ENCODE measurements around the gene ZNF532.

Gene ZNF532

DNA sequence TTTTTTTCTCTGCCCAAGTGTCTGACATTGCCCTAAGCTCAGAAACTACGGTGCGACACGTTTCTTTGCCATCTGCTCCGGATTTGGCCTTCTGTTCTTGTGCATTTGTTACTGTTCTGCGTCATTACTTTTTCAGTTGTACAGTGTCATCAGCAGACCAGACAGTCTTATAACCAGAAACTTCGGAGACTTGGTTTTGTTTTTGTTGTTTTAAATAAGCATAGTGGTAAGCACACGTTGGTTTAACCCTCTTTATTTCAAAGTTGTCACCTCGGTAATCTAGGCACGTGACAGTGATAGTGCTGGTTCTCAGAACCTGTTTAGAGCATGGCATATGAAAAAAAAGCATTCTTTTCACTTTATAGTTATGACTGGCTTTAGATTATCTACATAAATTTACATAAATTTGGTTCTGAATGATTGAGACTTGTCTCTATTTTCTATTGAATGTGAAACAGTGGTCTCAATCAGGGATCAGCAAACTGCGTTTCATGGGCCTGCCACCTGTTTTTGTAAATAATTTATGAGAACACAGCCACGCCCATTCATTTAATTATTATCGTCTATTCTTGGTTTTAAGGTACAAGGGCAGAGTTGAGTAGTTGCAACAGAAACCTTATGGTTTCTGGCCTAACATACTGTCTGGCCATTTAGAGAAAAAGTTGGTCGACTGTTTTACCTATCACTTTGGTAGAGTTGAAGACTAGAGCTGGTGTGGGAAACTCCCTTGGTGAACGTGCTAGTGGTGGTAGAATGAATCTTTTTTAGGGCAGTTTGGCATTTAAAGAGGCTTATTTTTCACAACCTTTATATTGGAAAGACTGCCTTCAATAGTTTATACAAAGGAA, 106.5 kb downstream of the ZNF532 start:
- no peak for DNase-seq (ENCODE audit: low read depth in 2 of 2)

DNA sequence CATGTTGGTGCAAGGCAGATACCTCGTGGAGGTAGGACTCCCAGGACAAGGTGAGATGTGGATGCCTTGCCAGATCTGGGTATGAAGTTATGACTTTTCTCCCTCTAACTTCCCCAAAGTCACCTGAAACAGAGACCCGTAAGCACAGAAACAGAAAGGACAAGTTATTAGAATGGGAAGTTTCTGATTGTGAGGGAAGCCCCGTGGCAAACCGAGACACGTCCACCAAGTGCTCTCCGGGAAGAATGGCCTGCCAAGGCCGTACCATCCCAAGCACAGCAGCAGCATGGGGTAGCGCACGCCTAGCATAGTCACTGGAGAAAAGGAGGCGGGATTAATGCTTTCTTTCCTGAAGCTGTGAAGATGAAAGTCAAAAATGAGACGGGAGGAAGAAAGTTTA, 110.6 kb downstream of the ZNF532 start:
- DNase-seq (ENCODE audit: low read depth in 2 of 2) = no peak

DNA sequence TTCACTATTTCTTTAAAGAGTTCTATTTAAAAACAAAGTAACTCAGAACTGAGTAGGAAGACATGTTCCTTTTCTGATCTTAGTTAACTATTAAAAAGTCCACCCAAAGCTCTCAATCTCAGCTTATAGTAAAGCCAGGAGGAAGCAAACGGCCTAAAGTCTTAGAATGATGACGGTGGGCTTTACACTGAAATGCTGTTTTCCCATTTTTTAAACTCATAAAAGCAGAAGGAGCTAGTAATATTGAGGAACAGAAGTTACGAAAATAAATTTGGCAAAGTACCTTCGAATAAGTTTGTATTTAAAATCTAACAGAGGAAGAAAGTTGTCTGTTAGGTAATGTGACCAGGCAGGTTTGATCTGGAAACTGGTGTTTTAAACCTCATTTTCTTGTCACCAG, 111.1 kb downstream of the ZNF532 start:
- DNase-seq (ENCODE audit: low read depth in 2 of 2) = no peak

DNA sequence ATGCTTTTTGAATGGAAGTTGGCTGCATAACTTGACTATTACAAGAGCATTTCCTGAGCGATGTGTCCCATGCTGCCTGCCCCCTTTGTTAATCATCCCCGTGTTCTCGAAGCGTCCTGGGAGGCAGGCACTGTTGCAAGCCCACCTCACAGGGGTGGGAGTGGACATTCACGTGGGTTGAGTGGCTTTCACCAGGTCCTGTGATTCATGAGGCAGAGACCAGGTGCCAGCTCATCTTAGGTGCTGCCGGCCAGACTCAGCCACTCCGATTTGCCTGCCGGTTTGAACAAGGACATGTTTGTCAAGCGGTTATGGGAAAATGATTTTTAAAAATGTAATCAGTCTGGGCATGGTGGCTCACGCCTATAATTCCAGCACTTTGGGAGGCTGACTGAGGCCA, 112.5 kb downstream of the ZNF532 start:
- no peak for DNase-seq (ENCODE audit: low read depth in 2 of 2)

DNA sequence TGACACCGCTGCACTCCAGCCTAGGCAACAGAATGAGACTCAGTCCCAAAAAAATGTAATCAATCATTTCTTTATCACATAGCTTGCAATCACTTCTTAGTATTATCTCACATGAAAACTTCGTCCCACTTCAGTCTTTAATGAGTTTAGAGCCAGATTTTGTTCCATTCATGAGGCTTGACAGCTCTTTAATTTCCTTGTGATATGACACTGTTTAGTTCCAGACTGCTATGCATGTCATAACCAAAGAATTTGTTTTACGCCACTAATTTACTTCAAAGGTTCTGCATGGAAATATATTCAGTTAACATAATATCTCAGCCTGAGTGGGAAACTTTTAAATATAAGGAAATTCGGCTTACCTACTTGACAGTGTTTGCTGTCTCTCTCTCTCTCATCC, 113.1 kb downstream of the ZNF532 start:
- DNase-seq (ENCODE audit: low read depth in 2 of 2) = no peak

DNA sequence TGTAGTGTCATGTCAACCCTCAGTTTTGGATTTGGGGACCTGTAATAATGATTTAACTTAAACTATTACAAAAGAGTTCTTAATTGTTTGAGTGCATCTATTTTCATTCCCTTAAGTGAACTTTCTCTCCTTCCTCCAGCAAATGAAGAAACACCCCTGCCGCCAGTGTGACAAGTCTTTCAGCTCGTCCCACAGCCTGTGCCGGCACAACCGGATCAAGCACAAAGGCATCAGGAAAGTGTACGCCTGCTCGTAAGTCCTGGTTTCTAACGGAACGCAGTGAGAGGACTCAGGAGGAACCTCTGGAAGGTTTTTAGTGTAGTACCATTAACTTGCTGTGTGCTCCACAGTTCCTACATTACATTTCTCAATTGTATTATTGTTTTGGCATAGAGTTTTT, 114.2 kb downstream of the ZNF532 start:
- DNase-seq (ENCODE audit: low read depth in 2 of 2) = no peak

DNA sequence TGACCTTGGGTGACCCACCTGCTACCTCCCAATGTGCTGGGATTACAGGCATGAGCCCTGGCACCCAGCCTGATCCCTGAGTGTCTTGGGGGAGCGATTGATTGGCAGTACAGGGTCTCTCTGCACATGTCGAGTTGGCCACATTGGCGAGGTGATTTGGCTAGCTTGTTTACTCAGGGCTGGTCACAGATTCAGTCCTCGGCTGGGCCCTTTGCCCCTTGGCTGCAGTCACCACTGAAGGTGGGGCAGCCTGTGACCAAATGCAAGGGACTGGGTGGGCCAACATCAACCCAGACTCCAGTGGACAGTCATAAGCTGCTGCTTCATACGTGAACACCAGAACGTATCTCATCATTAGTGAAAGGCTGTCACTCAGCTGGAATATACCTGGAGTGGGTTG, 114.9 kb downstream of the ZNF532 start:
- no peak for DNase-seq (ENCODE audit: low read depth in 2 of 2)

DNA sequence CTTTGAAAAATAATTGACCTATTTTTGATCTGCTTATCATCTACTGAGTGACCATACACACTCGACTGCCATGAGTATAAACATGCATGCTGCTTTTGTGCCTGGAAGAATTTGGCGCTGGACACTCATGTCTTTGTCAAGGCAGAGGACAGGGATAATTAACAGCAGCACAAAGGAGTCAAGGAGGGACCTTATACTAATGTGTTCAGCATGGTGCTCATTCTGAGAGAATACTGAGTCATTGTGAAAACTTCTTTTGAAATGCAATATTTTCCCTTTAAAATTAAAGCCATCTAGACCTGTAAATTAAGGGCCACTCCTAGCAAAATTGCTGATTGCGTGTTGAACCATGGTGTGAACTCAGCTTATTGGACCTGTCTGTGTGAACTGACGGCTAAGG, 116.3 kb downstream of the ZNF532 start:
- DNase-seq (ENCODE audit: low read depth in 2 of 2) = no peak

DNA sequence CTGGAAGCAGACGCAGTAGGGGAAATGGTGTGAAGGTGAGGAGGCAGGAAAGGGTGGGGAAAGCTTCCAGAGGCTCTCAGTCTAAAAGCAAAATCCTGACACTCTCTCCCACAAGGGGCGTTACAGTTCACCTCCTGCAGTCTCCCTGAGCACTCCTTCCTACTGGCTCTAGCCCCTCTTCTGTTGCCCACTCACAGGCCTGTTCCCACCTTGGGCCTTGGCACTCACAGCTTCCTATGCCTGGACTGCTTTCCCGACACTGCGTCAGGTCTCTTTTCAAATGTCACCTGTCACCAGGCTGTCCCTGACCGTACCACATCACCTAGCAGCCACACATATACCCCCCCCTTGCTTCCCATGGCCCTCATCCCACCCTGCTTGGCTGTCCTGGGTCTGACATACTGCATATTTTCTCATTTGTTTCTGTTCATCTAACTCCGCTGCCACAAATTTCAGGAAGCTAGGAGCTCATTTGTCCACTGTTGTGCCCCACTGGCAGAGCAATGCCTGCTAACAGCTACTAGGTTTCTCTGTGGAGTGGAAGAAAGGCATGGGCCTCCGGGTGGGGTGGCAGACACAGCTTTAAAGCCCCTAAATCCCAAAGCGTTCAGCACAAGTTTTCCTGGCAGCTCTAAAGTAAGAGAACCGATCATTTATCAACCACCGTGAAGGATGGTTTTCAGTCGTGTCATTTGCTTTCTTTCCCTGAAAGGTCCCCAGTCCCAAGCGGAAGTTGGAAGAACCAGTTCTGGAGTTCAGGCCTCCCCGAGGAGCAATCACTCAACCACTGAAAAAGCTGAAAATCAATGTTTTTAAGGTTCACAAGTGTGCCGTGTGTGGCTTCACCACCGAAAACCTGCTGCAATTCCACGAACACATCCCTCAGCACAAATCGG, 118.8 kb downstream of the ZNF532 start:
- no peak for DNase-seq (ENCODE audit: low read depth in 2 of 2)

DNA sequence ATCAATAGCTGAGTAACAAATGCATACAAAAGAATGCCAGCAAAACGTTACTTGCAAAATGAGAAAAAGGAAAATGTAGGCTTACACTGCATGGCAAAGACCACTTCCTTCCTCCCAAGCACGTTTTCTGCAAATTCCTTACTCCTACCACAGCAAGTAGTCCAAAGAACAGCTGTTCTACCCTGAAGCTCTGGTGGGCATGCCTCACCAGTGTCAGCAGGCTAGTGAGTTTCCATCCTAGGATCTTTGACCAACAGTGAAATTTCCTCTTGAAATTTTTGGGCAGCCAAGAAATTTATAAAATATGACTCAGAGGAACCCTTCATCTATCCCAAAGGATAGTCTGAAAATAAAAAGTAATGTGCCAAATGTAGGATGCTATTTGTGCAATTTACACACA, 123.9 kb downstream of the ZNF532 start:
- no peak for DNase-seq (ENCODE audit: low read depth in 2 of 2)

DNA sequence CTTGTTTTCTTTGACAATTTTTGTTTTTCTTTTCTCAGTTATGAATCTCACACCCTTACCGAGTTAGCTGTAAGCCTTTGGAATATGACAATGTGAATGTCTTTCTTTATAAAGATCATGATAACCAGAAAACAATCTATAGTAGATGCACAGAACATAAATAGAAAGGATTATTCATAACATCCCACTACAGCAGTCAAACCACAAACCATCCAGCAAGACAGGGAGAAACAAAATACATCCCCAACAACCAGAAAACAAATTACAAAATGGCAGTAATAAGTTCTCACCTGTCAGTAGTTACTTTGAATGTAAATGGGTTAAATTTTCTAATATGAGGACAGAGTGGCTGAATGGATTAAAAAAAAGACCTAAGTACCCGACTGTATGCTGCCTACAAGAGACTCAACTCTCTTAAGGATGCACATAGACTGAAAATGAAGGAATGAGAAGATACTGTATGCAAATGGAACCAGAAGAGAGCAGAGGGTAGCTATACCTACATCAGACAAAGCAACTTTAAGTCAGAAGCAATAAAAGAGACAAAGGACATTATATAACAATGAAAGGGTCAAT, 124.6 kb downstream of the ZNF532 start:
- no peak for DNase-seq (ENCODE audit: low read depth in 2 of 2)

DNA sequence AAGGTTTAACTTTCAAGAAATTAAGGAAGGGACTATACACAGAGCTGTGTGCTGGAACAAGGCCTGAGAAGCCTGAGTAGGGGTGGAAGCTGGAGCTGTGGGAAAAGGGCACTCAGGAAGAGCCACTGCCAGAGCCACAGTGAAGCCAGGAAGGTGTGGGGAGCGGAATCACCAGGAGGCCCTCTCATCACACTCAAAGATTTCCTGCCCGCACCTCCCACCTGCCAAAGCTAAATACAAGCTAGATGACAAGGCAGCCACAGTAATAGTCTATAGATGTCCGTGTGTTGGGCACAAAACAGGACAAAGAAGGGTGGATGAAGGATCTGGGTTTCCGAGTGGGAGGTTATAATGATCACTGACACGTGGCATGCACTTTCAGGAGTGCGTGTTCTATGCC, 126.0 kb downstream of the ZNF532 start:
- DNase-seq (ENCODE audit: low read depth in 2 of 2) = no peak

DNA sequence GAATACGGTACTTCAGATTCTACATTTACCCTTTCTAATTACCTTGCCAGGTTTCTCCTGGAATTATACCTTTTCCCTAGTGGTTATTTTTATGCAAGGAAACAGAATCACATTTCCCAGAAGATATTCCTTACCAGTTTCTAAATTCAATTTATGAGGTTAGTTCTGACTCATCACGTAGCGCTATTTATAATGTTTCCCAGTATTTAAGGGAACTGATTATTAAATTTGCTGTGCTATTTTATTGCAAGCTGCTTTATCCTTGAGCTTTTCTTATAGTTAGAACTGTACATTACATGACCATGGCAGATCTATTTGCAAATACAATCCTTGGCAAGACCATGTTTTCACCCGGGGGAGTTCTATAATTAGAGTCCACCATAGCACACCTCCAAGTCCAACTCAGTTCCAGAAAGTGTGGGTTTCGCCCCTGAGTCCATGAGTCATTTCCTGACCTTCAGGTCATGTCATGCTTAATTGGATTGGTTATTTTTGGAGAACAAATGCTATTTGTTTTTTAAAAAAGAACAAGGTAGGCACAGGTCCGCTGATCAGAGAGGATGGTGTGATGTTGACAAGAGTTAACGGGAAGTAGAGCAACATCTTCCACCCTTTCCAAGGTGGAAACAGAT, 126.6 kb downstream of the ZNF532 start:
- no peak for DNase-seq (ENCODE audit: low read depth in 2 of 2)

DNA sequence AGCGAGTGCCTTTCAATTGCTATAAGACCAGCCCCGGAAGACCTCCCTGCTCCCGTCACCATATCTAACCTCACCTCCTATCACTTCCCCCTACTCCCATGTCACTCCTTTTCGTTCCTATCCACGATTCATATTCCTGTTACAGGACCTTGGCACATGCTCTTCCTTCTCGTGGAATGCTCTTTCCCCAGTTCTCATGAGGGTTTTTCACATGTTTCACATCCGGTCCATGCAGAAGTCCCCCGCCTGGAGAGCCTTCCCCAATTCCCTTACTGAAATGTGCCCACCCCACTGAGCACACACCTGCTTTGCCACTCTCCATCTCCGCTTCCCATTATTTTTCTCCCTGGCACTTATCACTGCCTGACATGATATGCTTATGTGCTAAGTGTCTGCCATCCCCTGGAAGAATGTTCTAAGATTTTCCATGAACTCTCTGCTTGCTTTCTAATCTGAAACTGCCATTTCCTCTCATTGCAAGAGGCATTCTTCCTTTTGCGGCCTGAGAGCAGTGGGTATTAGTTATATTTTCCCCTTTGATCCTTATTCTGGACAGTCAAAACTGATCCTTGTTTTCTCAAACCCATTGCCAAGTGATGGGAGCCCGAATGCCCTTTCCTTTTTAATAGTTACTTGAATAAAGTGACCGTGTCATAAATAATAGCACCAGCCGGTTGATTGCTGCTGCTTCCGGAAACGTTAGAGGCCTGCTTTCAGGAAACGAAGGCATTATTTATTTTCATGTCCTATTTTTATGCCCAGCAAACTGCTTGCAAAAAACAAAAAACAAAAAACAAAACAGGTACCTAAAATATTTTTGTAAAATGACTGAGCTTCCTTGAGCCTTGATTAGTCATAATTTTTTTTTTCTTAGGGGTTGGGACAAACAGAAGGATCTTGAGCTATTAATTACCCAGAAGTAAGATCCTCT, 127.9 kb downstream of the ZNF532 start:
- no peak for DNase-seq (ENCODE audit: low read depth in 2 of 2)

DNA sequence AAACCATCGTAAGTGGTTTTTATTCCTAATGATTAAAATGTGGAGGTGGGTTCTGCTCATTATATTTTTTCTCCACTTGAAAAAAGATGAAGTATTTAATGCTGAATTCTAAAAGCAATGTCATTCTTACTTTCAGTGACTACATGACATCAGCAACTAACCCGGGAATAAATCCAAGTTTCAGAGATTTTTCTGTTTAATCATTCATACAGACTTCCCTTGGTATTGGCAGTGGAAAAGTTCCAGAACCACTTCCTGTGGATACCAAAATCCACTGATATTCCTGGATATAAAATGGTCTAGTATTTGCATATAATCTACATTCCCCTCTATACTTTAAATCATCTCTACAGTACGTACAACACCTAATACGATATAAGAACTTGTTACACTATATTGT, 128.6 kb downstream of the ZNF532 start:
- no peak for DNase-seq (ENCODE audit: low read depth in 2 of 2)

DNA sequence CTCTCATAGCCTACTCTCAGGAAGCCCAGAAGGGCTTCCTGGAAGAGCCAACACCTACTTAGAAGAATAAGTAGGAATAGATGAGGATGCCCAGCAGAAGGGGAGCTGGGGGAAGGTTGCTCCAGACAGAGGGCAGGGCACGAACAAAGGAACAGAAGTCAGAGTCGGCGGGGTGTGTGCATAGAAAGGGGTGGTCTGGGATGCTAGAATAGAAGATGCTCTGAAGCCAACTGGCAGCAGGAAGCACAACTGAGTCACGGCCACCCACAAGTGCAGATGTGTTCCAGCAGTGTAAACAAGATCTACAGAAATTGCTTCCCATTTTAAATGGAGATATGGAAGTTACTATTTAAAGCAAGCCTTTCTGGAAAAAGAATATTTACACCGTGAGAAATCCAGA, 131.0 kb downstream of the ZNF532 start:
- no peak for DNase-seq (ENCODE audit: low read depth in 2 of 2)

DNA sequence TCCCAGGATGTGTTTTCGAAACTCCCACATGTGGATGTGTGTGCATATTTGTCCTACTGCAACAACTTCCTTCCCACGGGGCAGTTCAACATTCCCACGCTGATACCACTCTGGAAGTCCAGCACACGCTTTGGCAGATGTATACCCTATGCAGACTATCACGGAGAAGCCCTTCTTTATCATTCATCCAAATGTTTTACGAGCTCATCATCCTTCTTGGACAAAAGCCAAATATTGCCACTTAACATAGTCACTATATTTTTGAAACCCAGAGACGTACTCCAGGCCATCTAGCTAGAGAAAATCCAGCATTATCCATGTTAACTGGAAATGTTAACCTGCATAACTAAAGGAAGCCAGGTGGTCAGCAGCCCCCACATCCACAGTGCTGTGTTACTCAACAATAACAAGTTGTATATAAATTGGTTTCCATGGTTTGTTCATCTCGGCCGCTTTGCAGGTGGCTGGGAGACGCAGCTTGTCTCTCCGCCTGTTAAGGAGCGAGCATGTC, 131.5 kb downstream of the ZNF532 start:
- no peak for DNase-seq (ENCODE audit: low read depth in 2 of 2)

DNA sequence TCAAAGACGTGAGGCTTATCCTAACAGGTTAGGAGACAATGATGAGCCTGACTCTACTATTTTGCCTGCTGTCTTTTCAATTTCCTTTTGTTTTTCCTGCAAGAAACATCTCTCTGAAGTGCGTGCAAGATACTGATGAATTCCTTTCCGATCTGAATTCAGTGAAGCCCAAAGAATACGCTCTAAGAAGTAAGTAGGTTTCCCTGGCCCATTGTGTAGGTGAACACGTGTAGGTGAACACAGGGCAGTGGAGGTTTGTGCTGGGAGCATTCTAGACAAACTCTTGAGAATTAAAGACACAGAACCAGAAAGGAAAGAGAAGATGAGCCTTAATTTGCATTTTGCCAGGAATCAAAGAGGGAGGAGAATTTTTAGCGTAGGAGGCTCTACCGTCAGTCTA, 132.0 kb downstream of the ZNF532 start:
- no peak for DNase-seq (ENCODE audit: low read depth in 2 of 2)

DNA sequence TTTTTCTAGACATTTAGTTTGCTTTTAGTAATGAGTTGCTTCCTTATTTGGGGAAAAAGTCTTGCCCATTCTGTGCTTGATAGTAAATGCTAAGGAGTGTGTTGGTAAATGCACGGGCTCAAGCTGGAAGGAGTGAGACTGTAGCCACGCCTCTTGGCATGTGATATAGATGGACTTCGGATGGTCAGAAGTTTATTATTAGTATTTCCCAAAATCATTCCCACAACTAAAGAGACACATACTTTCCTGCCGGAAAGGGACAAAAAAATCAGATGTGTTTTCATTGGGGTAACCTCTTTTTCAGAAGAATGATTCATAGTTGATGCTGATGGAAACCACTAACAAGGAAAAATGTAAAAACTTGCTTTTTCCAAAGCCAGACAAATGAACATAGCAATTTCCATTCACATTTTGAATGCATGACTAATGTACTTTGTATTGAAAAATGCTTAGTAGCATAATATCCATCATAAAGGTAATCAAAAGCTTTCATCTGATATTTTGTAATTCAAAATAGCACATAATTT, 133.2 kb downstream of the ZNF532 start:
- DNase-seq (ENCODE audit: low read depth in 2 of 2) = no peak

DNA sequence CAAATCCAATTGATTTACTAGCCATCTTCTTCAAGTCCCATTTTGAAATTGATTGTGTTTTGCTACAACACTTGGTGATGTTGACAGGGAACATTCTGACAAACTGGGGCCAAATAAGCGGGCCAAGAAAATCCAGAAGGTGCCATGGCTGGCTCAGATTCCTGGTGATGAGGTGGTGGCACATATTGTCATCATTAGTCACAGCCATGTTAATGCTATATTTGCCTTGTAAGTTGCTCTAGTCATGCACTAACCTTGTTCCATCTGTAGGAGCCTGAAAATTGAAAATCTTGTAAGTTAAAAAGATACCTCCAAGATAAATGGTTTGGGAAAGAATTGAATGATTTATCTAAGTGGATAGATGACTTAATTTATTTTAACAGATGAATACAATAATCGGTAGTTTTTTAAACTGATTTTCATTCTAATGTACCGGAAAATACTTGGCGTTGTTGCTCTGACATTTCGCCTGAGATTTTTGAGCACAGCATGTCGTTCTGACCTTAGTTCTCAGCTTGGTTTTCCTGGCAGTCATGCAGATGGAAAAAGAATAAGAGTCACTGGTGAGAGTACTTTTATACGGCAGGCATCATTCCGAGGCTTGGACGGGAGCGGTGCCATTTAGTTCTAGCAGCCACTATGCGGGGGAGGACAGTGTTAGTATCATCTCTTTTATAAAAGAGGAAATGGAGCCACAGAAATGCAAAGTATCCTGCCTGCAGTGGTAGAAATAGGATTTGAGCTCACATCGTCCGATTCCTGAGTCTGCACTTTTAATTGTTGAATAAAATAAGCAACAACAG, 133.9 kb downstream of the ZNF532 start:
- no peak for DNase-seq (ENCODE audit: low read depth in 2 of 2)
